Measurements from ENCODE around the gene TMEM232.
"Not testable (repeated sequence)": the region's sequence is repeated elsewhere in the genome, so short reads cannot be mapped to it uniquely, and the experiment has no call there.

Gene TMEM232

GRCh38 chr5:110681109-110681508 lies 45.4 kb downstream of the TMEM232 start:
- DNase-seq (ENCODE audit: extremely low read depth, low read depth), result no peak
- no peak for TF ChIP-seq CTCF (IDR thresholded peaks at IDR 0.05; ENCODE audit: low read depth, low read length)

GRCh38 chr5:110676554-110676953 lies 49.9 kb downstream of the TMEM232 start:
- not testable (repeated sequence) for DNase-seq (ENCODE audit: extremely low read depth, low read depth)

GRCh38 chr5:110665184-110665726 lies 61.2 kb downstream of the TMEM232 start:
- no peak for DNase-seq (ENCODE audit: extremely low read depth, low read depth)

GRCh38 chr5:110663525-110663924 lies 62.9 kb downstream of the TMEM232 start:
- DNase-seq (ENCODE audit: extremely low read depth, low read depth), result no peak
- TF ChIP-seq CTCF (IDR thresholded peaks at IDR 0.05; ENCODE audit: low read depth, low read length), result no peak

More at GRCh38 chr5:110665184-110665726, 61.2 kb downstream of the TMEM232 start:
- no peak for TF ChIP-seq CTCF (IDR thresholded peaks at IDR 0.05; ENCODE audit: low read depth, low read length)

- no peak for TF ChIP-seq CTCF (IDR thresholded peaks at IDR 0.05; ENCODE audit: low read depth, low read length)
- no peak for DNase-seq (ENCODE audit: extremely low read depth, low read depth)
Measured at GRCh38 chr5:110658006-110658405, 68.5 kb downstream of the TMEM232 start.

- TF ChIP-seq CTCF (IDR thresholded peaks at IDR 0.05; ENCODE audit: low read depth, low read length), result no peak
Measured at GRCh38 chr5:110653231-110653970, 73.1 kb downstream of the TMEM232 start.

GRCh38 chr5:110651507-110651906 lies 75.0 kb downstream of the TMEM232 start:
- no peak for TF ChIP-seq CTCF (IDR thresholded peaks at IDR 0.05; ENCODE audit: low read depth, low read length)
- DNase-seq (ENCODE audit: extremely low read depth, low read depth), result no peak

More at GRCh38 chr5:110653231-110653970, 73.1 kb downstream of the TMEM232 start:
- DNase-seq (ENCODE audit: extremely low read depth, low read depth), result no peak

Data from AG09319 (cell line).